MM.1S (cell line): ENCODE measurements around the gene DCD.

Source experiments
- DNase-seq: peaks from one replicate; pipeline ENCODE4 v3.0.0-alpha.2; 2015
- H2AFZ ChIP-seq: fragments of 300-600 bp; sonication (generic); 2 replicates; pipeline ENCODE4 v1.6.0; 2016; ENCODE audit warnings: antibody characterized with exemption, low read length
- H3F3A ChIP-seq: fragments of 300-600 bp; sonication (generic); 2 replicates; pipeline ENCODE4 v1.6.1; 2016; ENCODE audit warnings: mild to moderate bottlenecking, antibody characterized with exemption, low read length, moderate library complexity, mixed read lengths; ENCODE audit not compliant: insufficient read depth
- H3K27ac ChIP-seq: fragments of 300-600 bp; sonication (generic); 2 replicates; pipeline ENCODE4 v1.5.1; 2016; ENCODE audit warnings: mild to moderate bottlenecking, low read length
- H3K27me3 ChIP-seq: fragments of 300-600 bp; sonication (generic); replicated peaks from 2 replicates; pipeline ENCODE4 v1.6.0; 2016; ENCODE audit warnings: low read length; ENCODE audit not compliant: insufficient read depth
- H3K36me3 ChIP-seq: fragments of 300-600 bp; sonication (generic); replicated peaks from 2 replicates; pipeline ENCODE4 v1.6.1; 2016; ENCODE audit warnings: mild to moderate bottlenecking, low read length, mixed read lengths; ENCODE audit not compliant: insufficient read depth
- H3K4me1 ChIP-seq: fragments of 300-600 bp; sonication (generic); 2 replicates; pipeline ENCODE4 v1.6.1; 2016; ENCODE audit warnings: low read length, mixed read lengths
- H3K4me2 ChIP-seq: fragments of 300-600 bp; sonication (generic); 2 replicates; pipeline ENCODE4 v1.6.0; 2016; ENCODE audit warnings: low read depth, low read length
- H3K4me3 ChIP-seq: fragments of 300-600 bp; sonication (generic); 2 replicates; pipeline ENCODE4 v1.5.1; 2016; ENCODE audit warnings: low read length, mixed read lengths
- H3K79me2 ChIP-seq: fragments of 300-600 bp; sonication (generic); 2 replicates; pipeline ENCODE4 v1.6.1; 2016; ENCODE audit warnings: mixed run types, low read length, mixed read lengths
- H3K9ac ChIP-seq: fragments of 300-600 bp; sonication (generic); 2 replicates; pipeline ENCODE4 v1.6.1; 2016; ENCODE audit warnings: low read length, mixed read lengths
- H3K9me2 ChIP-seq: fragments of 300-600 bp; sonication (generic); replicated peaks from 2 replicates; pipeline ENCODE4 v1.6.1; 2016; ENCODE audit warnings: mild to moderate bottlenecking, low read length, mixed read lengths; ENCODE audit not compliant: insufficient read depth
- H3K9me3 ChIP-seq: fragments of 300-600 bp; sonication (generic); replicated peaks from 2 replicates; pipeline ENCODE4 v1.6.1; 2016; ENCODE audit warnings: mild to moderate bottlenecking, low read length, mixed read lengths; ENCODE audit not compliant: insufficient read depth
- H4K20me1 ChIP-seq: fragments of 300-600 bp; sonication (generic); 2 replicates; pipeline ENCODE4 v1.6.1; 2016; ENCODE audit warnings: mild to moderate bottlenecking, low read length, moderate library complexity, mixed read lengths; ENCODE audit not compliant: insufficient read depth
- CTCF ChIP-seq: fragments of 300-600 bp; sonication (generic); IDR thresholded peaks from 2 replicates; pipeline ENCODE4 v1.5.1; 2016; ENCODE audit warnings: antibody characterized with exemption, low read length, mixed read lengths
- EZH2 ChIP-seq: fragments of 300-600 bp; sonication (generic); optimal IDR thresholded peaks from 2 replicates; pipeline ENCODE3; 2017; ENCODE audit warnings: low read depth, mild to moderate bottlenecking, antibody characterized with exemption, low read length, mixed read lengths
- EZH2phosphoT487 ChIP-seq: fragments of 300-600 bp; sonication (generic); IDR thresholded peaks from 2 replicates; pipeline ENCODE4 v1.6.1; 2018; ENCODE audit warnings: antibody characterized with exemption, low read length

Gene DCD

DNA sequence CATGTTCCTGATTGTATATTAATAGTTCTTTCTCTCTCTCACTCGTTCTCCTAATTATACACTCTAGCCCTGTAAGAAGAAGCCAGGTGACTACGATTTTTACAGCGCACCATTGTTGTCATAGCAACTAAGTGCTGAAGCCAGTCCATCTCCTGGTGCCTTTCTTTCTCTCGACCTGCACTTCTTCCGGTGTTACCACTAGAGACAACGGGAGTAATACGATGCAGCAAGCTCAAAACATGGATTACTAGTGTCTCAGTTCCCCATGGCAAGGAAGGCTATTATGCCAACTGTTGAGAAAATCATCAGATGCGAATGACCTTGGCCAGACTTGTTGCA, 40.8 kb upstream of the DCD start:
- Histone ChIP-seq H4K20me1 (no peaks in the 10 kb centered on the region), H3K9me2 (no peaks in the 10 kb centered on the region), H3K4me2 (no peak overlapping the region), H3K9me3 (no peaks in the 10 kb centered on the region), H3K4me3 (no peak overlapping the region), H3K27me3 (no peaks in the 10 kb centered on the region), H3K9ac (no peak overlapping the region), H3K27ac (no peak overlapping the region), H3K36me3 (no peaks in the 10 kb centered on the region), H3F3A (no peaks in the 10 kb centered on the region), H2AFZ (no peak overlapping the region), H3K79me2 (no peaks in the 10 kb centered on the region), H3K4me1 (0 out of 2 replicates have a peak, but pooled peaks cover 3% of the 10 kb centered on the region)
- TF ChIP-seq CTCF, result no peak
- TF ChIP-seq EZH2, result no peak
- TF ChIP-seq EZH2phosphoT487, result no peak
- no peak for DNase-seq

DNA sequence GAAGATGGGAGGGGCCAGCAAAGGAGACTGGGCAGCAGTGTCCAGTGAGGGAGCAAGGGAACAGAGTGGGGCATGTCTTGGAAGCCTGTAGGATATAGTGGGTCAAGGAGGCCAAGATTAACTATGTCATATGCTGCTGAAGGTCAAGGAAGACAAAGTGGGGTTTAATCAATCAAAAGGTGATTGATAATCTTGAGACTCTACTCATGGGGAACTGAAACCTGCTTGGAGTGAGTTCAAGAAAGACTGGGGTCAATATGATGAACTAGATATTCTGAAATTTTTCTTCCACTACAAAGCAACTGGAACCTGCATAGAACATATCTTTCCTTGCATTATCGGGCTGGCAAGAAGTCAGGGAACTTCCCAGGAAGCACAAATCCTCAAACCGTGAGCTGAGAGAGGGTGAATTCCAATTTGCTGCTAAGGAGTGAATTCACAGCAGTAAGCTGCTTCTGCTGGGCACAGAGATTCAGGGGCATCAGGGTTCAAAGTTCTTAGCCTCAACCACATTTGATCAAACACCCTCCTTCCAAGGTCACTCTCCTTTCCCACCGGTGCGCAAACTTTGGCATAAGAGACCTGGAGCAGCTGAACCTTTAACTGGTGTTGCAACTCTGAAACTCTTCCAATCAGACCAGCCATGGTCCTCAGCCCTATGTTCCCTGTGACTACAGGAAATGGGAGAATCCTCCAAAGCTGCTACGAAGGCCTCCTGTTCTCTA, 40.3 kb upstream of the DCD start:
- H3K79me2 ChIP-seq, result no peaks in the 10 kb centered on the region
- H4K20me1 ChIP-seq, result no peaks in the 10 kb centered on the region
- no peaks in the 10 kb centered on the region for H3F3A ChIP-seq
- no peaks in the 10 kb centered on the region for H3K9me2 ChIP-seq
- H2AFZ ChIP-seq, result no peak overlapping the region
- no peaks in the 10 kb centered on the region for H3K9me3 ChIP-seq
- H3K27ac ChIP-seq, result no peak overlapping the region
- no peak overlapping the region for H3K4me2 ChIP-seq
- 0 out of 2 replicates have a peak, but pooled peaks cover 3% of the 10 kb centered on the region for H3K4me1 ChIP-seq
- no peaks in the 10 kb centered on the region for H3K36me3 ChIP-seq
- no peaks in the 10 kb centered on the region for H3K27me3 ChIP-seq
- H3K9ac ChIP-seq, result no peak overlapping the region
- no peak for TF ChIP-seq CTCF
- TF ChIP-seq EZH2, result no peak
- no peak for TF ChIP-seq EZH2phosphoT487
- no peak overlapping the region for H3K4me3 ChIP-seq
- DNase-seq, result no peak

DNA sequence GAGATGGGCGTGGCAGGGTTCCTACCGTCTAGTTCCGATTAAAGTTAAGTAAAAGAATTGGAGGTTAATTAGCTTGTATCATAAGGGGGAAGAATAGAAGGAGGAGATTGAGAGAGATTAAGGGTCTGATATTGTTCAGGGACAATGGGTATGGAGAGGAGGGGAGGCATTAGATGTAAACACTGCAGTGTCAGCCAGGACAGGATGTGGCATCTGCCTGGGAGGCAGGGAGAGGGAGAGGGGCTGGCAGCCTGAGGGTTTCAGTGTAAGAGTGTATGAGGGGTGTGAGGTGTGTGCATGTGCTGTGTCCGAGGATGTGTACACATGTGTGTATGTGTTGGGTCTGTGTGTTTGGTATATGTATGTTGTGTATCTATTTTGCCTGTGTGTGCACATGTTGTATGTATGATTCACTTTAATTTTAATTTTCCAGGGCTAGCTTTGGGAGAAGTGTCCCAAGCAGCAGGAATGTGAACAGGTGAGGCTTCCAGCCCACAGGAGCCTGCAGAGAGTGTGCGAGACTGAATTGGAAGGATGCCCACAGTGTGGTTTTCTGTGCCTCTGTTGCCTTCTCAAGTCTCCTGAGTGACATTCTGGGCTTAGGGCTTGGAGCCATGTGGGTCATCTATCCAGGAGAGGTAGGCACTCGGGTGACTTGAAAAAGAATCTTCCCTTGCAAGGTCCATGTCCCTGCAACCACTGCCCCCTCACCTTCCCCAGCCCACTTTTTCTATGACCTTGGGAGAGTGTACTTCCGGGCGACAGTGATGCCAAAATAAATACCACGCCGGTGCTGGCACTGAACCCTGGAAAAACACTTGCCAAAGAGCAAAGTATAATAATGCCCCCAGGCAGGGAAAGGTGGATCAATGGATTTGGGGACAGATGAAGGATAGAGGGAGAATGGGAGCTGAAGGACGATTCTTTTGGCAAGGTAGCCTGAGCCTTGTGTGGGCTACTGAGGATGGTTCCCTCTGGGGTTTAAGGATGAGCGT, 36.8 kb upstream of the DCD start:
- no peak for DNase-seq
- Histone ChIP-seq H3K9ac (no peak overlapping the region), H3K4me2 (no peak overlapping the region), H2AFZ (no peak overlapping the region), H3K9me3 (no peaks in the 10 kb centered on the region), H3K9me2 (no peaks in the 10 kb centered on the region), H3K4me1 (no peaks in the 10 kb centered on the region), H3F3A (no peaks in the 10 kb centered on the region), H3K36me3 (no peaks in the 10 kb centered on the region), H4K20me1 (no peaks in the 10 kb centered on the region), H3K4me3 (no peak overlapping the region), H3K79me2 (no peaks in the 10 kb centered on the region), H3K27ac (no peak overlapping the region), H3K27me3 (no peaks in the 10 kb centered on the region)
- TF ChIP-seq EZH2, result no peak
- no peak for TF ChIP-seq EZH2phosphoT487
- no peak for TF ChIP-seq CTCF
